Liver (tissue), 9 donors: ENCODE data around the gene LRRFIP1. TPM values are rescaled to one million over a fixed set of nuclear protein-coding genes. Genes with fewer than 3 reads are reported as not detected.

ENCODE experiments used
- DNase-seq: peaks from one replicate; pipeline ENCODE4 v3.0.0-alpha.2; 2017; ENCODE audit warnings: low spot score
- H3K27ac ChIP-seq, 2 donors: one replicate each; pipeline ENCODE4 v1.7.0; 2013; ENCODE audit warnings: inconsistent platforms in 2 of 2, low read length in 2 of 2, control low read depth in 1 of 2, low read depth in 1 of 2, mild to moderate bottlenecking in 1 of 2
- H3K27me3 ChIP-seq, 4 donors: one replicate each; pipeline versions ENCODE4 v1.6.1 to v1.7.0; 2013; ENCODE audit warnings: low read length in 3 of 4, inconsistent platforms in 1 of 4, mild to moderate bottlenecking in 1 of 4, moderate library complexity in 1 of 4; ENCODE audit not compliant: control insufficient read depth in 4 of 4, insufficient read depth in 4 of 4
- H3K36me3 ChIP-seq, 4 donors: one replicate each; pipeline versions ENCODE4 v1.6.1 to v1.7.0; 2013; ENCODE audit warnings: low read length in 3 of 4, mild to moderate bottlenecking in 3 of 4, low read depth in 1 of 4, moderate library complexity in 1 of 4; ENCODE audit not compliant: control insufficient read depth in 4 of 4, insufficient read depth in 3 of 4
- H3K4me1 ChIP-seq, 4 donors: one replicate each; pipeline versions ENCODE4 v1.6.1 to v1.7.0; 2013; ENCODE audit warnings: low read length in 3 of 4, mild to moderate bottlenecking in 3 of 4, moderate library complexity in 1 of 4; ENCODE audit not compliant: control insufficient read depth in 4 of 4, insufficient read depth in 4 of 4
- H3K4me3 ChIP-seq, 3 donors: one replicate each; pipeline versions ENCODE4 v1.6.1 to v1.7.0; 2013; ENCODE audit warnings: low read length in 3 of 3, control low read depth in 1 of 3, low read depth in 1 of 3, mild to moderate bottlenecking in 1 of 3
- H3K9ac ChIP-seq, 2 donors: one replicate each; pipeline ENCODE4 v1.7.0; 2013; ENCODE audit warnings: low read length in 2 of 2, mild to moderate bottlenecking in 2 of 2, moderate library complexity in 2 of 2, control low read depth in 1 of 2, low read depth in 1 of 2
- H3K9me3 ChIP-seq, 4 donors: one replicate each; pipeline versions ENCODE4 v1.6.1 to v1.7.0; 2013; ENCODE audit warnings: low read length in 3 of 4; ENCODE audit not compliant: control insufficient read depth in 4 of 4
- EGR1 ChIP-seq, 2 donors: IDR thresholded peaks; 2 replicates each; pipeline ENCODE4 v1.6.1; 2016 to 2018; ENCODE audit warnings: antibody characterized with exemption in 2 of 2, low read depth in 2 of 2
- FOXA1 ChIP-seq: IDR thresholded peaks from 2 replicates; pipeline ENCODE4 v1.6.1; 2016; ENCODE audit warnings: antibody characterized with exemption
- FOXA2 ChIP-seq: IDR thresholded peaks from 2 replicates; pipeline ENCODE4 v1.6.1; 2016; ENCODE audit warnings: antibody characterized with exemption
- GABPA ChIP-seq, 2 donors: IDR thresholded peaks in 1 of 2; conservative IDR thresholded peaks in 1 of 2; 2 replicates each; pipeline ENCODE4 v1.6.1; 2016; ENCODE audit warnings: antibody characterized with exemption in 2 of 2, mild to moderate bottlenecking in 1 of 2, moderate library complexity in 1 of 2
- HNF4A ChIP-seq, 2 donors: conservative IDR thresholded peaks; 2 replicates each; pipeline ENCODE4 v1.6.1; 2016; ENCODE audit warnings: antibody characterized with exemption in 2 of 2, mild to moderate bottlenecking in 2 of 2
- HNF4G ChIP-seq: IDR thresholded peaks from 2 replicates; pipeline ENCODE4 v1.6.1; 2016; ENCODE audit warnings: antibody characterized with exemption
- JUND ChIP-seq, 2 donors: IDR thresholded peaks; 2 replicates each; pipeline ENCODE4 v1.6.1; 2016; ENCODE audit warnings: antibody characterized with exemption in 2 of 2
- NR2F2 ChIP-seq: IDR thresholded peaks from 2 replicates; pipeline ENCODE4 v1.6.1; 2016; ENCODE audit warnings: antibody characterized with exemption
- RAD21 ChIP-seq, 2 donors: IDR thresholded peaks; 2 replicates each; pipeline ENCODE4 v1.6.1; 2016; ENCODE audit warnings: antibody characterized with exemption in 2 of 2, mild to moderate bottlenecking in 2 of 2
- RXRA ChIP-seq, 2 donors: IDR thresholded peaks; 2 replicates each; pipeline ENCODE4 v1.6.1; 2017 to 2018; ENCODE audit warnings: antibody characterized with exemption in 2 of 2, mild to moderate bottlenecking in 1 of 2
- SP1 ChIP-seq: IDR thresholded peaks from 2 replicates; pipeline ENCODE4 v1.6.1; 2018; ENCODE audit warnings: antibody characterized with exemption, mild to moderate bottlenecking
- TAF1 ChIP-seq: conservative IDR thresholded peaks from 2 replicates; pipeline ENCODE4 v1.6.1; 2016; ENCODE audit warnings: antibody characterized with exemption, mild to moderate bottlenecking
- YY1 ChIP-seq: IDR thresholded peaks from 2 replicates; pipeline ENCODE4 v1.6.1; 2016; ENCODE audit warnings: antibody characterized with exemption, mild to moderate bottlenecking
- WGBS: extraction: QIAGEN DNeasy Blood & Tissue Kit; methylation state at CpG from one replicate; pipeline ENCODE4 v1.1.7; 2013; 5-methylcytosine and 5-hydroxymethylcytosine counted together
- polyA plus RNA-seq, 2 donors: library from polyadenylated mRNA; stranded (reverse) in 1 of 2; unstranded in 1 of 2; fragments of 200-250 nt in 1 of 2; fragments of >200 nt in 1 of 2; fragmentation: Nextera tagmentation in 1 of 2; extraction: Ambion mirVana in 1 of 2; gene quantifications; one replicate each; pipeline versions ENCODE4 v1.2.1 to v1.2.3, GENCODE V29; 2013 to 2015
- total RNA-seq, 2 donors: library from RNA; depleted of rRNA; stranded (reverse); fragments of >200 nt; gene quantifications; one replicate each; pipeline ENCODE4 v1.2.3, GENCODE V29; 2014
- TF ChIP-seq, protein P1 (sequence below): IDR thresholded peaks from 2 replicates; pipeline ENCODE4 v1.6.1; 2016; ENCODE audit warnings: antibody characterized with exemption
- TF ChIP-seq, protein P2 (sequence below): IDR thresholded peaks from 2 replicates; pipeline ENCODE4 v1.6.1; 2016; ENCODE audit warnings: antibody characterized with exemption, mild to moderate bottlenecking
- TF ChIP-seq, protein P3 (sequence below): IDR thresholded peaks from 2 replicates; pipeline ENCODE4 v1.6.1; 2016; ENCODE audit warnings: antibody characterized with exemption
- TF ChIP-seq, protein P4 (sequence below): IDR thresholded peaks from 2 replicates; pipeline ENCODE4 v1.6.1; 2016; ENCODE audit warnings: antibody characterized with exemption
- TF ChIP-seq, protein P5 (sequence below): fragments of 150-350 bp; IDR thresholded peaks from 2 replicates; pipeline ENCODE4 v1.5.1; 2017; ENCODE audit warnings: improper control_type of control experiment, low read depth, low read length; ENCODE audit not compliant: missing input control
- donor health status: healthy.
- donor health status: healthy.
- donor health status: healthy.
- donor health status: healthy.
- donor health status: healthy.

LRRFIP1 gene
- total and polyA plus RNA-seq, 4 donors = 13.3 to 56.1 (median 39.1) TPM

DNA sequence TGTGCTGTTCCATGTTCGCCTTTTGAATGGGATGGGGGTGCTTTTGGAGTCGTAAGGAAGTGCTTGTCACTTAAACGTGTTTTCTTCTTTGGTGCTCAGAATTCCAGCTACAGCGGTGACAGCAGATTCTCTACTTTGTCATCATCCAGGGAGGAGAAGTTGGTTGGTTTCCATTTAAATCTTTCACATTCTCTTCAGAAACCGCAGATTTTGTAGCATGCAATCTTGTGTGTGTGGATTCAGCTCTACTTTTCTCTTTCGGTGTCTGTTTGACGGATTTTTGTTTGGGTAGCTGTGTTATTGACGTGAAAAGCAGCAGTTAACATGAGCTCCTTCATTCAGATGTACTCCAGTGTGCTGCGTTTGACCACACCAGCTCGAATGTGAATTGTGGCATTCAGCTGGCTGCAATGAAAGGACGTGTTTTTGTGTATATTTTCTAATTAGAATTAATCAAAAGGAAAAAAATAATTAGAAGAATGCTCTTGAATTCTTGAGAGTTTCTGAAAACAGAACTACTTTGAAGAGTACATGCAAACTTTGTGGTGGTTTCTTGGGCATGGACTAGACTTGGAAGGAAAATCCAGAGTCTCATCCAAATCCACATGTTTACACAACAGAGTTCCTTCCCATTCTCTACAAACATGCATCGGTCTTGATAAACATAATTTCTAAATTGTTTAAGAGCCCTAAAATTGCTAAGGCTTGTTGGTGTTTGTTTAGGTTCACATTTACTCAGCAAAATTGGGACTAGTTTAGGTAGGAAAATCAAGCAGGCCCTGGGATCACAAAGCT, 102.5 kb downstream of the LRRFIP1 start:
- H3K27ac ChIP-seq = no peak overlapping the region
- TF ChIP-seq, protein P1, sequence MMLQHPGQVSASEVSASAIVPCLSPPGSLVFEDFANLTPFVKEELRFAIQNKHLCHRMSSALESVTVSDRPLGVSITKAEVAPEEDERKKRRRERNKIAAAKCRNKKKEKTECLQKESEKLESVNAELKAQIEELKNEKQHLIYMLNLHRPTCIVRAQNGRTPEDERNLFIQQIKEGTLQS = no peak
- TF ChIP-seq, protein P2, sequence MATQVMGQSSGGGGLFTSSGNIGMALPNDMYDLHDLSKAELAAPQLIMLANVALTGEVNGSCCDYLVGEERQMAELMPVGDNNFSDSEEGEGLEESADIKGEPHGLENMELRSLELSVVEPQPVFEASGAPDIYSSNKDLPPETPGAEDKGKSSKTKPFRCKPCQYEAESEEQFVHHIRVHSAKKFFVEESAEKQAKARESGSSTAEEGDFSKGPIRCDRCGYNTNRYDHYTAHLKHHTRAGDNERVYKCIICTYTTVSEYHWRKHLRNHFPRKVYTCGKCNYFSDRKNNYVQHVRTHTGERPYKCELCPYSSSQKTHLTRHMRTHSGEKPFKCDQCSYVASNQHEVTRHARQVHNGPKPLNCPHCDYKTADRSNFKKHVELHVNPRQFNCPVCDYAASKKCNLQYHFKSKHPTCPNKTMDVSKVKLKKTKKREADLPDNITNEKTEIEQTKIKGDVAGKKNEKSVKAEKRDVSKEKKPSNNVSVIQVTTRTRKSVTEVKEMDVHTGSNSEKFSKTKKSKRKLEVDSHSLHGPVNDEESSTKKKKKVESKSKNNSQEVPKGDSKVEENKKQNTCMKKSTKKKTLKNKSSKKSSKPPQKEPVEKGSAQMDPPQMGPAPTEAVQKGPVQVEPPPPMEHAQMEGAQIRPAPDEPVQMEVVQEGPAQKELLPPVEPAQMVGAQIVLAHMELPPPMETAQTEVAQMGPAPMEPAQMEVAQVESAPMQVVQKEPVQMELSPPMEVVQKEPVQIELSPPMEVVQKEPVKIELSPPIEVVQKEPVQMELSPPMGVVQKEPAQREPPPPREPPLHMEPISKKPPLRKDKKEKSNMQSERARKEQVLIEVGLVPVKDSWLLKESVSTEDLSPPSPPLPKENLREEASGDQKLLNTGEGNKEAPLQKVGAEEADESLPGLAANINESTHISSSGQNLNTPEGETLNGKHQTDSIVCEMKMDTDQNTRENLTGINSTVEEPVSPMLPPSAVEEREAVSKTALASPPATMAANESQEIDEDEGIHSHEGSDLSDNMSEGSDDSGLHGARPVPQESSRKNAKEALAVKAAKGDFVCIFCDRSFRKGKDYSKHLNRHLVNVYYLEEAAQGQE = no peak
- TF ChIP-seq, protein P3, sequence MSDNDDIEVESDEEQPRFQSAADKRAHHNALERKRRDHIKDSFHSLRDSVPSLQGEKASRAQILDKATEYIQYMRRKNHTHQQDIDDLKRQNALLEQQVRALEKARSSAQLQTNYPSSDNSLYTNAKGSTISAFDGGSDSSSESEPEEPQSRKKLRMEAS = no peak
- no peak for TF ChIP-seq YY1
- TF ChIP-seq EGR1 (IDR thresholded peaks at IDR 0.05; ENCODE audit: low read depth in 2 of 2) = no peak
- no peak for TF ChIP-seq GABPA (IDR thresholded peaks at IDR 0.05 in 1 of 2, conservative IDR thresholded peaks at IDR 0.05 in 1 of 2)

DNA sequence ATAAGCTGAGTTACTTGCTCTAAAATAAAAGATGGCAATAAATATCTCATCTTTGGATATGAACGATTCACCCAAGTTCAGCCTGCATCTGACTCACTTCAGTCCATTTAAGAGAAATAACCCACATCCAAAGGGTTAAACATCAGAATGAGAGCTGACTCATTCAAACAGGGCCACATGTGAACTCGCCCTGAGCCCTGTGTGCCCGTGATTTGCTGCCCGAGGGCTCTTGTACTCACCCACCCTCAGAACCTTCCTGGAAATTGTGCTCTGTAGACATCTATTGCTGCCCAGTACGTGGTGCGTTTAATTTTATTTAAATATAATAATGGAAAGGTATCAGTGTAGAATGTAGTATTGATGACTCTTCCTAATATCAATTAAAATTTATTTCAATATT, 104.3 kb downstream of the LRRFIP1 start:
- no peak for TF ChIP-seq TAF1
- TF ChIP-seq RAD21 (IDR thresholded peaks at IDR 0.05) = peak in 1 of 2 donors; percentile 15
- TF ChIP-seq, protein P2 = peak; percentile 7
- no peak for TF ChIP-seq EGR1 (IDR thresholded peaks at IDR 0.05; ENCODE audit: low read depth in 2 of 2)
- no peak for TF ChIP-seq HNF4G
- TF ChIP-seq FOXA2 = no peak
- TF ChIP-seq, protein P4, sequence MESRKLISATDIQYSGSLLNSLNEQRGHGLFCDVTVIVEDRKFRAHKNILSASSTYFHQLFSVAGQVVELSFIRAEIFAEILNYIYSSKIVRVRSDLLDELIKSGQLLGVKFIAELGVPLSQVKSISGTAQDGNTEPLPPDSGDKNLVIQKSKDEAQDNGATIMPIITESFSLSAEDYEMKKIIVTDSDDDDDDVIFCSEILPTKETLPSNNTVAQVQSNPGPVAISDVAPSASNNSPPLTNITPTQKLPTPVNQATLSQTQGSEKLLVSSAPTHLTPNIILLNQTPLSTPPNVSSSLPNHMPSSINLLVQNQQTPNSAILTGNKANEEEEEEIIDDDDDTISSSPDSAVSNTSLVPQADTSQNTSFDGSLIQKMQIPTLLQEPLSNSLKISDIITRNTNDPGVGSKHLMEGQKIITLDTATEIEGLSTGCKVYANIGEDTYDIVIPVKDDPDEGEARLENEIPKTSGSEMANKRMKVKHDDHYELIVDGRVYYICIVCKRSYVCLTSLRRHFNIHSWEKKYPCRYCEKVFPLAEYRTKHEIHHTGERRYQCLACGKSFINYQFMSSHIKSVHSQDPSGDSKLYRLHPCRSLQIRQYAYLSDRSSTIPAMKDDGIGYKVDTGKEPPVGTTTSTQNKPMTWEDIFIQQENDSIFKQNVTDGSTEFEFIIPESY = no peak
- no peak for TF ChIP-seq SP1
- TF ChIP-seq, protein P3 = peak; percentile 53
- no peak for TF ChIP-seq GABPA (IDR thresholded peaks at IDR 0.05 in 1 of 2, conservative IDR thresholded peaks at IDR 0.05 in 1 of 2)
- TF ChIP-seq JUND (IDR thresholded peaks at IDR 0.05) = peak in 1 of 2 donors; percentile 55
- TF ChIP-seq RXRA (IDR thresholded peaks at IDR 0.05) = peak in 1 of 2 donors; percentile 69
- TF ChIP-seq NR2F2 = no peak
- peak in 1 of 2 donors; percentile 45 for TF ChIP-seq HNF4A (conservative IDR thresholded peaks at IDR 0.05)
- TF ChIP-seq YY1 = peak; percentile 34
- TF ChIP-seq, protein P1 = peak; percentile 29
- TF ChIP-seq, protein P5, sequence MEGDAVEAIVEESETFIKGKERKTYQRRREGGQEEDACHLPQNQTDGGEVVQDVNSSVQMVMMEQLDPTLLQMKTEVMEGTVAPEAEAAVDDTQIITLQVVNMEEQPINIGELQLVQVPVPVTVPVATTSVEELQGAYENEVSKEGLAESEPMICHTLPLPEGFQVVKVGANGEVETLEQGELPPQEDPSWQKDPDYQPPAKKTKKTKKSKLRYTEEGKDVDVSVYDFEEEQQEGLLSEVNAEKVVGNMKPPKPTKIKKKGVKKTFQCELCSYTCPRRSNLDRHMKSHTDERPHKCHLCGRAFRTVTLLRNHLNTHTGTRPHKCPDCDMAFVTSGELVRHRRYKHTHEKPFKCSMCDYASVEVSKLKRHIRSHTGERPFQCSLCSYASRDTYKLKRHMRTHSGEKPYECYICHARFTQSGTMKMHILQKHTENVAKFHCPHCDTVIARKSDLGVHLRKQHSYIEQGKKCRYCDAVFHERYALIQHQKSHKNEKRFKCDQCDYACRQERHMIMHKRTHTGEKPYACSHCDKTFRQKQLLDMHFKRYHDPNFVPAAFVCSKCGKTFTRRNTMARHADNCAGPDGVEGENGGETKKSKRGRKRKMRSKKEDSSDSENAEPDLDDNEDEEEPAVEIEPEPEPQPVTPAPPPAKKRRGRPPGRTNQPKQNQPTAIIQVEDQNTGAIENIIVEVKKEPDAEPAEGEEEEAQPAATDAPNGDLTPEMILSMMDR = no peak
- no peak for TF ChIP-seq FOXA1

More for the DNA sequence above, 102.5 kb downstream of the LRRFIP1 start:
- no peak overlapping the region for H3K4me3 ChIP-seq
- H3K27me3 ChIP-seq = no peaks in the 10 kb centered on the region
- 89% methylated on average over 12 of the region's 12 CpGs for WGBS
- no peak overlapping the region for H3K9ac ChIP-seq
- H3K9me3 ChIP-seq = no peaks in the 10 kb centered on the region
- DNase-seq = no peak
- peaks cover 23 to 47% (median 32%) of the 10 kb centered on the region in 4 donors for H3K4me1 ChIP-seq
- H3K36me3 ChIP-seq = peaks cover 0 to under 1% (median 0%) of the 10 kb centered on the region in 4 donors

More for the DNA sequence above, 104.3 kb downstream of the LRRFIP1 start:
- Histone ChIP-seq H3K27me3 (no peaks in the 10 kb centered on the region), H3K36me3 (peaks cover 0 to 4% (median 2%) of the 10 kb centered on the region in 4 donors), H3K4me1 (peaks cover 11 to 30% (median 24%) of the 10 kb centered on the region in 4 donors), H3K27ac (peak overlapping the region; percentile 55 to 96), H3K9ac (peak overlapping the region in 1 of 2 donors; percentile 68), H3K4me3 (no peak overlapping the region), H3K9me3 (no peaks in the 10 kb centered on the region)
- 36% methylated on average over 6 of the region's 6 CpGs for WGBS
- DNase-seq = no peak
